Measurements from ENCODE around the gene CYBA.
"Not testable (repeated sequence)": the region's sequence is repeated elsewhere in the genome, so short reads cannot be mapped to it uniquely, and the experiment has no call there.

The CYBA gene

DNA sequence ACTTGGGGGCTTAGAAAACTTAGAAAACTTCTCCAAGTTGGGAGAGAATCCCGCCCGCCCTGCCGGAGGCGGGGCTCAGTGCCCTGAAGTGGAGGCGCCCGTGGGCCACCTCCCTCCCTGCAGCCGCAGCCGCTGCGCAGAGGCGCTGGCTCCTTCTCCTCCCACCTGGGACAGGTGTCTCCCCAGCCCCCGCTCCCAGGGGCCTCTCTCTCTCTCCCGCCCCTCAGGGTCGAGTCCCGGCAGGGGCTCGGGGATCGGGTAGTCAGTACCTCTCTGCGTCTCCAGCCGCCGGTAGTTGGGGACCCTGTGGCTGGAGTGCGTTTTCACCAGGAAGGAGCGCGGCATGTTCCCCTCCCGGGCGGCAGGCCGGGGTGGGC, 35.2 kb upstream of the CYBA start:
- no peak for DNase-seq

DNA sequence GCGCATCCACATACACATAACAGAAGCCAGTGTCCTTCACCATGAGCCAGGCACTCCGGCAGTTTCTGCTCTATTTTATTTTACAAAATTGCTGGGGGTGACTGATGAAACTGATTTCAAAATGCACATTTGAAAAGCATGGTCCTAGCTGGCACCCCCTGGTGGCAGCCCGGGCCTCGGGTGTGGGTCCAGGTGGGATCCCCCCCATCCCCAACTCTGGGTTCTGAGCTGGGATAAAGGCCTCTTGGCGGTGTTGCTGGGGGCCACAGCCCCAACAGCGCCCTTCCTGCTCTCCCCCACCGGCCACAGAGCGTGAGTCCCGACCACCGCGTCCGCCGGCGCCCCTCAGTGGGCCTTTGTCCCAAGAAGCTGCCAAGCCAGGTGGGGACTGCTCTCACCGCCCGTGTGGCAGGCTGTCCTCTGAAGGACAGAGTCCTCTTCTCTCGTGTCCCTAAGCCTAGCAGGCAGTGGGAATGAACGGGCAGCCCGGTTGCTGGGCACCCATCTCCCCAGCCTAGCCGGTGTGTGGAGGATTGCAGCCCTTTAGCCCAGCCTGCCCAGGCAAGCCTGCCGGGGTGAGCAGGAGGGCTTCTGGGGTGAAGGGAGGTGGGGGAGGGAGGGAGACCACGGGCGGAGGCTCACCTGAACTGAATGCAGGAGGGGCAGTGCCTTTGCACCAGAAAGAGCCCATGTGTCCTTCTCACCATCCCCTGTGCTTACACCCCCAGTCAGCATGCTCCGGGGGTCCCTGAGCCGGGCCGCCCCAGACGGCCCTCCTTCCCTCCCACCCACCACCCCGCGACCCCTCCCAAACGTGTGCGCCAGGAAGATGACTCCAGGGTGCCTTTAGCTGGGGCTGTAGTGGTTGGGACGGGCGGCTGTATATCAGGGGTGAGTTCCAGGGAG, 34.6 kb upstream of the CYBA start:
- DNase-seq, result no peak

DNA sequence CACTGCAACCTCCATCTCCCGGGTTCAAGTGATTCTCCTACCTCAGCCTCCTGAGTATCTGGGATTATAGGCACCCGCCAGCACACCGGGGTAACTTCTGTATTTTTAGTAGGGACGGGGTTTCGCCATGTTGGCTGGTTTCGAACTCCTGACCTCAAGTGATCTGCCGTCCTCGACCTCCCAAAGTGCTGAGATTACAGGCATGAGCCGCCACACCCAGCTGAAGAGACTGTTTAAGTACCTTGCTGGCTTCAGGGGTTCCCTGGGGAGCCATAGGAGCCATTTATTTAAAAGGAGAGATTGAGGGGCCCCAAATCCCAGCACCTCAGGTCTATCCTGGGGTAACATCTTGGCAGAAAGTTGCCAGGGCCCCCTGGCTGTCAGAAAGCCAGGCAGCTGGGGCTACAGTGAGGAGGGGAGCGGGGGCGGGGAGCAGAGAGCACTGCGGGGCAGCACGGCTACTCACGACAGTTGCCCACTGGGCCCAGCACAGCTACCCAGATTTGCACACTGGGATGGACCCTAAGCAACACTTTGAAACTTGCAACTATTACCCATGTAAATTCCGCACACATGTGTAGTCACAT, 33.8 kb upstream of the CYBA start:
- no peak for DNase-seq

DNA sequence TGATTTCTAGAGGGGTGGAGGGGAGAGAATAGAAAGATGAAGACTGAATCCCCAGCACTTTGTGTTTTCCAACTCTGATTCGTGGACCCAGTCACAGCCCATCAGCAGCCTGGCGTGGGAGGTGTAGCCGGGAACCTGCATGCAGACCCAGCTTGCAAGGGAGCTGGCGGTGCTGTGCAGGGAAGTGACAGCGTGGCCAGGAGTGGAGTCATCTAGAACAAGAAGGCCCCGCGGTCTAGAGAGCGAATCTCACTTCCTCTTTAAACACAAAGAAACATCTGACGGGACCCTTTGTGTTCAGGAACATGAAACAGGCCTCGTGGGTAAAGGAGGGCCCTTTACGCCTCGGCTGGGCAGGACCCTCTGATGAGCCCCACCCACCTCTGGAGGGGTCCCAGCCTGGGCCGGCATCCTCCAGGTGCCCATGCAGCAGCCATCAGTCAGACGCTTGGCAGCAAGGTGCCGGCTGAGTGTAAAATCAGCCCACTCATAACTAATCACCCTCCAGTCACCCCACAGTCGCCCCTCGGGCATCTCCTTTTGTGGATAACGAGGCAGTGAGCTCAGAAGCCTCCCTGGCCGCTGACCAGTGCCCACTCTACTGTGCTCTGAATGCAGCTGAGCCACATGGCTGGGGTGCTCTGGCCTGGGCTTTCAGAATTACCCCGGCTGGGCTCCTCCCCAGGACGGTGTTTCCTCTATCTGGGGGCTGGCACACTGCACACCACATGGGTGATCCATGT, 31.0 kb upstream of the CYBA start:
- no peak for DNase-seq

DNA sequence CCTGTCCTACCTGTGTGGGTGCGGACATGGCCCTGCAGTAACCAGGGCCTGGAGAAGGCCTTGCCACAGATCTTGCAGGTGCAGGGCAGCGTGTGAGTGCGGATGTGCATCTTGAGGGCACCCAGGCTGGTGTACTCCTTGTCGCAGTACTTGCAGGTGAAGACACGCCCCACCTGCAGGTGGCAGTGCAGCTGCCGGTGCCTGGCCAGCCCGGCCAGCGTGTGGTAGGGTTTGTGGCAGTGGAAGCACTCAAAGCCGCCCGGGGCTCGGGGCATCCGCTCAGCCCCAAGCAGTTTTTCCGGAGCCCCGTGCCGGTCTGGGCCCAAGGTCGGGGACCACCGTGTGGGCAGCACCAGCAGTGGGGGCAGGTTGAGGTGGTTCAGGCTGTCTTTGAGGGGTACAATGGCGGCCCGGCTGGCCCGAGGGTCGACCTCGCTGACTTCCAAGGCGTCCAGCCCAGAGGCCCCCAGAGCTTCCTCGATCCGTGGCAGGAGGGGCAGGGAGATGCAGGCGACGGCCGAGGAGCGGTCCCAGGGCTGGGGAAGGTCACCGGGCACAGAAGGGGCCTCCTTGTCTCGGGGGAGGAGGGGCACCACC, 30.3 kb upstream of the CYBA start:
- DNase-seq, result peak; percentile 26

DNA sequence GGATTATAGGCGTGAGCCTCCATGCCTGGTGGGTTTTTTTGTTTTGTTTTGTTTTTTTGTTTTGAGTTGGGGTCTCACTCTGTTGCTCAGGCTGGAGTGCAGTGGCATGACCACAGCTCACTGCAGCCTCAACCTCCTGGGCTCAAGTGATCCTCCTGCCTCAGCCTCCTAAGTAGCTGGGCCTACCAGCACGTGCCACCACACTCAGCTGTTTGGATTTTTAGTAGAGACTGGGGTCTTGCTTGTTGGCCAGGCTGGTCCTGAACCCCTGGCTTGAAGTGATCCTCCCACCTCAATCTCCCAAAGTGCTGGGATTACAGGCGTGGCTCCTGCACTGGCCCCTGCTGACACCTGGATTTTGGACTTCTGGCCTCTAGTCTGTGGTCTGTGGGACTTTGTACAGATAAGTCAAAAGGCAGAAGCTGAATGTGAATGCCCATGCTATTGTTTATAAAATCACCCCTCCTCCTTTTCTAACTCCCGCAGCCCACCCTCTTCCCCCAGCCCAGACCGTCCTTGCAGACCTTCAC, 29.8 kb upstream of the CYBA start:
- DNase-seq, result no peak

DNA sequence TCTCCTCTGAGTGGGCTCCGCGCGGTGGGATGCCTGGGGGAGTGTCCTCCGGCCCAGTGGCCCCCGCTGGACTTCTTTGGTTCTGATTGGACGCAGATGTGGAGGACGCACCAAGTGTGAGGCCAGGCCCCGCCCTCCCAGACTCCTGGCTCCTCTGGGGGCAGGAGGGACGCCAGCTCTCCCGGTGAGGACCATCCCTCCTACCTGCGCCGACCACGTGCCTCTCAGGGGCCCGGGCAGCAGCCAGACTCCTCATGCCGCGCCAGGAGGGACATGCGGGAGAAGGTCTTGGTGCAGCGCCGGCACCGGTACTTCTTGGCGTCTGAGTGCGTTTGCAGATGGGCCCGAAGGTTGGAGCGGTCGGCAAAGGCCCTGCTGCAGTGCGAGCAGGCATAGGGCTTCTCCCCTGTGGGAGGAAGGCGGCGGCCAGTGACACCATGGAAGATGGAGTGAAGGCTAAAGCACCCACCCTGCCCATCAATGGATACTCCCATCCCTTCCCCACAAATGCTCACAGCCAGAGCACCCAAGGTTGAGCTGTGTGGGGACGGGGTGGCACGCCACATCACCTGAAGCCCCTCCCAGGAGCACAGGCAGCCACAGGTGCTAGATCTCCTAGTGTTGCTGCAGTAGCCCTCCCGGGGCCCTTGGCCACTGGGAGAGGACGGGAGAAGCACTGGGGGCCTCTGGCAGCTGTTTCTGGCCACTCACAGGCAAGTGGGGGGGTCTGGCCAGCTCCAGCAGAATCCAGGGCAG, 27.5 kb upstream of the CYBA start:
- no peak for DNase-seq

DNA sequence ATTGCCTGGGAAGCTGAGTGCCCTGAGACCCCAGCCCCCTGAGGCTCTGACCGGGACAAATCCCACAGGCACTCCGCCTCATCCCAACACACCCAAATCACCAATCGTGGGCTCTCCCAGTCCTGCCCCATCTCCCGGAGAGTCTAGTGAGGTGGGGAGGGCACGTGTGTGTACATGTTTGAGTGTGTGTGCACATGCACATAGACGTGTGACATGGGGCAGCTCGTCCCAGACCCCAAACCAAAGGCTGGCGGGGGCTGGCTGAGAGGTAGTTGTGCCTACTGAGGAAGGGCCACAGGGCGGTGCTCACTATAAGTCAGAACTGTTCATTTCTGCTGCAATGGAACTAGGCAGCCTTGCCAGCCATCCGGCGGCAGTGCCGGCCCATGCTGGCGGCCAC, 26.9 kb upstream of the CYBA start:
- DNase-seq, result no peak

DNA sequence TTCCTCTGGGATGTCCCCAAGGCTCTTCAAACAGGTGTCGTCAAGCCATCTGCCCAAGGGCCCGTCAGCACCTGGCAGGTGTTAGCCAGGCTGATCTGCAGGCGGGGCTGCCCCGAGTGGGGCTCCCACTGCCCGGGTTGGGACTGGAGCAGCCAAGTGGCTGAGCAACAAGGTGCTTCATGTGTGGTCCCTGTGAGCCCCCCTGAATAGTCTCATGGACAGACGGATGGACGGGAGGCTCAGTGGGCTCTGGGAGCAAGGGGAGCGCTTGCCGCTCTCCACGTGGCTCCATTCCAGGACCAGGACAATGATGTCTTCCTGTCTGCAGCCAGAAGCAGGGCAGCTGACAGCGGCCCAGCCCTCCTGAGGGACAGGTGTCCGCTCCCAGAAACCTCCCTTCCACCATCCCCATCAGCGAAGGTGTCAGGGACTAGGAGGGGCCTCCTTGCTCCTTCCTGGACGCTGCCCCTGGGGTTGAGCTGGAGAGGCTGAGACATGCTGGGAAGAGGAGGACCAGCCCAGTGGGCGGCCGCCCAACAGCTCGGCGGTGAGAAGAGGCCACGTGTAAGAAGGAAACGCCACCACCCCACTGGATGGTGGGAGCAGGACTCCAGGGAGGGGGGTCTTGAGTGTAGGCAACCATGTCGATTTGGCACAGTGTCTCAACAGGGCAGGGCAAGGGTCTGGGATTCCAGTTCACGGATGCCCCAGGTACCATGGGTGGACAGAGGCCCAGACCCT, 25.8 kb upstream of the CYBA start:
- DNase-seq, result no peak

DNA sequence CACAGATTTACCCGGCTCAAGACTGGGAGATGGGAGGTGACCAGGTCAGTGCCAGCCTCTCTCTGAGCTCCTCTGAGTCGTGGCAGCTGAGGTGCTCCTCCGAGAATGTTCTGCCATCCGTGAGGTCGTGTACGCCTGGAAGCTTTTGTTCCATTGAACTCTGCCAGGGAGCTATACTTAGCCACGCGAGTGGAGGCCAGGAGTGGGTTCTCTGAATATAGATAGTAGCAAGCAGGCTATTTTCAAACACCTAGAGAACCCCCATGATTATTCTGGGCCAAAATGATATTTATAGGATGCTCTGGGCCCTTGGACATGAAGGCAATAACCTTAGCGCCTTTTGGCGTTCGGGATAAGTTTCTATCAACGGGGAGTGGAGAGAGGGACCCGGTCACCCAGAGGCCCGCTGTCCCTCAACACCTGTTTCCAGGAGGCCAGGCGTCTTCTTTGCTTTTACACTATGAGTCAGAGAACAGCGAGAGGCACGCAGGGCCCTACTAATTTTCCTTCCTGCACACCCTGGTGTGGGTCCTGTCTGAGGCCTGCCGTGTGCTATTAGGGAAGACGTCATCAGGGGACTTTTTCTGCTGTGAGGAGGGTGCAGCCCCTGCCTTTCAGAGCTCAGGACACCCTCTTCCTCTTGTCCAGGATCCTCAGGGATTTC, 23.0 kb upstream of the CYBA start:
- no peak for DNase-seq

DNA sequence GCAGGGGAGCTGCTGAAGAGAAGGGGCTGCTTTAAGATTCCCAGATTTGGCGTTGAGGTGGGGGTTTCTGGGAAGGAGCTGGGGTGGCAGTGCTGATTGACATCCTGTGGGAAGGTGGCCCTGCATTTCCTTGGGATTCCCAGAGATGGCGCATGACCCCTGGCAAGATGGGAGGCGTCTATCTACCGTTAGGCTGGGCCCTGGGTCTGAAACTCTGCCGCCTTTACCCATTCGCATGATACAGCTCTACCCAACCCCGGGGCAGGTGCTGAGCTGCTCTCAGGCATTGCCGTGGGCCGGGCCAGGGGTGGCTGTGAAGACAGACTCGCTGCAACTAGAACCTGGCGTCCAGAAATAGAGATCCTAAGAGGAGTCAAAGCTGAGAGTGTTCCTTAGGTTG, 21.9 kb upstream of the CYBA start:
- DNase-seq, result no peak

DNA sequence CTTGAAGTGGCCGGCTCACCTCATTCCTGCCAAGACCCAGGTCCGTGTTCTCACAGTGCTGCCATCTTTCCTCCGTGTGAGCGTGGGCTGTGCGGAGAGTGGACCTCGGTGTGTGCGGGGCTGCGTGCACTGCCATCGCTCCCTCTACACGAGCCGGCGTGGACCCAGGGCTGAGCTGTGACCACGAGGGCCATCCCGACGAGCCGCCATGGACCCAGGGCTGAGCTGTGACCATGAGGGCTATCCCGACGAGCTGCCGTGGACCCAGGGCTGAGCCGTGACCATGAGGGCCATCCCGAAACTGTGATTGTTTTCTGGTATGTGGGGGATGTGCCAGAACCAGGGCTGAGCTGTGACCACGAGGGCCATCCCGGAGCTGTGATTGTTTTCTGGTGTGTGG, 21.0 kb upstream of the CYBA start:
- no peak for DNase-seq

DNA sequence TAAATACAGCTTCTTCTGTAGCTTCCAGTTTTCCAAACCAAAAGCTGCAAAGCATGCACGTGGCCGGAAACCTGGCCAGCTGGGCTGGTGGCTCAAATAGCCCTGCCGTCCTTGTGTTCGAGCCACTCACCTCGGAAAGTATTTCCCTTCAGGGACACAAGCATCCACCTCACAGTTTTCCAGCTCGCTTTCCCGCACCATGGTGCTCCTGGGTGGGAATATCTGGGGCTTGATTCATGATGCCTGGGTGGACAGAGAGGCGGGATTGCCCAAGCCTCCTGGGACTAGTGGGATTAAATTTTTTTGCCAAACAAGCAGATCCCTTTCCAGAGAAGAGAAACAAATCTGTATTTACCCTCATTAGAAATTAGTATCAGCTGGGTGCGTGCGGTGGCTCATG, 19.1 kb upstream of the CYBA start:
- DNase-seq, result no peak

DNA sequence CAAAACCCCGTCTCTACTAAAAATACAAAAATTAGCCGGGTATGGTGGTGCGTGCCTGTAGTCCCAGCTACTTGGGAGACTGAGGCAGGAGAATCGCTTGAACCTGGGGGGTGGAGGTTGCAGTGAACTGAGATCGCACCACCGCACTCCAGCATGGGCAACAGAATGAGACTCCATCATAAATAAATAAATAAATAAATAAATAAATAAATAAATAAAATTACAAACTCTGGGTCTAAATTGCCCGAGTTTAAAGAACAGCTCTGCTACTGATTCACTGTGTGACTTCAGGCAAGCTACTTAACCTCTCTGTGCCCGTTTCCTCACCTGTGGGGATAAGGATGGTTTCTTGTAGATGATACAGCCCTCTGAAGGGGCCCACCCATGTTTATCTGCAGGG, 18.6 kb upstream of the CYBA start:
- DNase-seq, result not testable (repeated sequence)

DNA sequence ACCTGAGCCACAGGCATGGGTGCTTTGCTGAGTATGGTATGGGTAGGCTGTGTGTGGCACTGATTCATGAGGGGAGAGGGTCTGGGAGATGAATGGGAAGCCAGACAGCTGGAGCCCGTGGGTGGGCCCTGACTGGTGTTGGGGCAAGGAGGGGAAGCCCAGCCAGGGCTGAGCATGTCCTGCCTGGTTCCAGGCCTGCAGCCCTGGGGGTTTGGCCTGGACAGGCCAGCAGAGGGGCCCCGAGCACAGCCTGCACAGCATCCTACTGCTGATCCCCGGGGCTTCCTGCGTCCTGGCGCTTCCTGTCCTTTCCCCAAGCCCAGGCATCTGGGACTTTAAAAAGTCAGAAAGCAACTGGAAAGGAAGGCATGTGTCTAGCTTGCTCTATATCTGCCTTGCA, 16.6 kb upstream of the CYBA start:
- DNase-seq, result no peak

DNA sequence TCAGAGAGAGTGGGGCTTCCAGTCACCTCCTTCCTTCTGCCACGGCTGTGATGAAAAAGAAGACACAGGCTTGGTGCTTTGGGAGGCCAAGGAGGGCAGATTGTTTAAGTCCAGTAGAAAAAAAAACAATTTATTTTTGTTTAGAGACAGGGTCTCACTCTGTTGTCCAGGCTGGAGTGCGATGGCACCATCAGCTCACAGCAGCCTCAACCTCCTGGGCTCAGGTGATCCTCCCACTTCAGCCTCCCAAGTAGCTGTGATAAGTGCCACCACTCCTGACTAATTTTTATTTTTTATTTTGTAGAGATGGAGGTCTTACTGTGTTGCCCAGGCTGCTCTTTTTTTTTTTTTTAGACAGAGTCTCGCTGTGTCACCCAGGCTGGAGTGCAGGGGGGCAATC, 14.7 kb upstream of the CYBA start:
- no peak for DNase-seq

DNA sequence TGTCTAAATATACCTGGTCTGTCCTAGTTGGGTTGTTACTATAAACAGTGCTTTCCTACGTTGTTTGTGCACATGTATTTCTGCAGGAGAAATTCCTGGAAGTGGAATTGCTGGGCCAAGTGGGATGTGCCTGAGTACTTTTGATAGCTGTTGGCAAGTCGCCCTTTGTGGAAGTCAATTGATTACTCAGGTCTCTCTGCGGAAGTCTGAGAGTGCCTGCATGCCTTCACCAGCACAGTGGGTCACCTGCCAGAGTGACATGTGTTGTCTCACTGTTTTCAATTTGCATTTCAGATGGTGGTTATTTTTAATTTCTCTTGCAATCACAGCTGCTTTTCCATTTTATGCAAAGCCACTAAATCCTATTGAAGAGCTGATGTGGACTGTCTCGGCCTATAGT, 14.3 kb upstream of the CYBA start:
- DNase-seq, result no peak

DNA sequence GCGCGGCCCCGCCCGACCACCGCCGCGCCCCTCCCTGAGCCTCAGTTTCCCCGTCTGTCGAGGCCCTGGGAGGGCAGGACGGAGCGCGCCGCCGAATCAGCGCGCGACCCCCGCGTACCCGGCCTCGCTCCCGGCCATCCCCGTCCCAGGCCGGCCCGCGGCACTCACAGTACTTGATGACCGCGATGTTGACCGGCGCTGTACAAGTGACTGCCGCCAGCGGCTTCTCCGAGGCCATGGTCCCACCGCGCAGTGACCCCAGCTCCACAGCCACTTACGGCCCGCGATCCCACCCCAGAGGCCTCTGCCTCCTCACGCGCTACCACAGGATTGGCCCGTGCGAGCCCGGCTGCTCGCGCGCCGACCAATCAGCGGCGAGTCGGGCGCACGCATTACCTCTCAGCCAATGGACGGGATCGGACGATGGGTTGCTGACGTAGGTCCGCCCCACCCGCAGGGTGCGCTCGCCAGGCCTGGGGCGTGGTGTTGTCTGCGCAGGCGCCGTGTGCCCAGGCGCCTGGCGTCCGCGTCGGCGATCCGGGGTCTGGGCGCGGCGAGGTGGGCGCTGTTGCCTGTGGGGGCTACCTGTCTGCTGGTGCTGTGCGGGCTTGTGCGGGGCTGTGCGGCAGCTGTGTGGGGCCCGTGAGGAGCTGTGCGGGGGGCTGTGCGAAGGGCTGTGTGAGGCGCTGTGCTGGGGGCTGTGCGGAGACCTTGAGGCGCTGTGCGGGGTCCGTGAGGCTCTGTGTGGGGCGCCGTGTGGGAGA, 12.2 kb upstream of the CYBA start, which contains the start of gene MVD:
TSS of gene MVD (minus strand) at position 249 of the 764 bp plus-strand sequence. CDS start at position 238, 11 bp downstream.
- DNase-seq, result peak; percentile 88

DNA sequence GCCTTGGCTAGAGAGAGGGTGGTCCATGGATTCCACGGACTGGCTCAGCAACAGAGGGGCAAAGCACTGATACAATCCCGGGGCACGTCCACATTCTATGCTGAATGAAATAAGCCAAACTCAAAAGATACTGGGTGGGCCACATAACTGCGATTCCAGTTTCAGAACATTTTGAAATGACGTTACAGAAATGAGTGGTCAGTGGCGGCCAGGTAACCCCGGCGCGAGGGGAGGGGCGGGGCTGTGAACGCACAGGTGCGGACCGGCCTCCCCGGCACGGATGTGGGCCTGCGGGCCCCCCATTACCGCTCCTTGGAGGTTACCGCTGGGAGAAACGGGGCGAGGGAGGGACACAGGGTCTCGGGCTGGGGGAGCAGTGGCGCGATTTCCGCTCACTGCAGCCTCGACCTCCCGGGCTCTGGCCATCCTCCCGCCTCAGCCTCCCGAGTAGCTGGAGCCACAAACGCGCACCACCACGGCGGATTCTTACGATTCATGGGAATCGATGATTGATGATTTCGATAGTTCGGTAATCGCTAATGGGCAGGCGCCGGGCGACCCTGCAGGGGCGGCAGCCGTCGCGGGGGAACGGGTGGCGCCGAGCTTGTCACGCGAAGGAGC, 11.5 kb upstream of the CYBA start:
- DNase-seq, result no peak

DNA sequence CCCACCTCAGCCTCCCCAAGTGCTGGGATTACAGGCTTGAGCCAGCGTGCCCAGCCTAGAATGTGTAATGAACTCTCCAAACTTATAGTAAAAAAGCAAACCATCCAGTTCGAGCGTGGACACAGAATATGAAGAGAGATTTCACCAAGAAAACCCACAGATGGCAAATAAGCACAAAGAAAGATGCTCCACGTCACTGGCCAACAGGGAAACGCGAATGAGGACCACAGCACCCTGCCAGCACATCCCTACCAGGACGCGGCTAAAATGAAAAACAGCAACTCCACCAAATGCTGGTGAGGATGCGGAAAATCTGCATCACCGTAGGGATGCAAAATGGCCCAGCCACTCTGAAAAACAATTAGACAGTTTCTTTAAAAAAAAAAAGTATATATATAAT, 10.6 kb upstream of the CYBA start:
- DNase-seq, result no peak

Measured in NCI-H2107 (cell line).